Muscle layer of colon (tissue), 2 donors: ENCODE data around the gene RNF182.

Experiments used
- H3K27ac ChIP-seq: one replicate; pipeline ENCODE4 v1.7.0; 2013; ENCODE audit warnings: low read depth, mild to moderate bottlenecking, low read length, moderate library complexity
- H3K27me3 ChIP-seq, 2 donors: one replicate each; pipeline ENCODE4 v1.7.0; 2013; ENCODE audit warnings: low read length in 2 of 2, mild to moderate bottlenecking in 2 of 2; ENCODE audit not compliant: insufficient read depth in 2 of 2, control insufficient read depth in 1 of 2
- H3K36me3 ChIP-seq: one replicate; pipeline ENCODE4 v1.7.0; 2013; ENCODE audit warnings: mild to moderate bottlenecking, low read length; ENCODE audit not compliant: insufficient read depth
- H3K4me1 ChIP-seq: one replicate; pipeline ENCODE4 v1.7.0; 2013; ENCODE audit warnings: mild to moderate bottlenecking, low read length; ENCODE audit not compliant: insufficient read depth
- H3K4me3 ChIP-seq, 2 donors: one replicate each; pipeline ENCODE4 v1.7.0; 2013; ENCODE audit warnings: low read length in 2 of 2, low read depth in 1 of 2, mild to moderate bottlenecking in 1 of 2, moderate library complexity in 1 of 2
- H3K9ac ChIP-seq: one replicate; pipeline ENCODE4 v1.7.0; 2013; ENCODE audit warnings: low read length
- H3K9me3 ChIP-seq: one replicate; pipeline ENCODE4 v1.7.0; 2013; ENCODE audit warnings: mild to moderate bottlenecking, low read length
- donor health status: abdominal sarcoma.
- donor health status: Adenocarcinoma of cecum.

RNF182 gene

GRCh38 chr6:13990796-13991195 lies 66.0 kb downstream of the RNF182 start:
- H3K36me3 ChIP-seq = no peaks in the 10 kb centered on the region
- H3K27ac ChIP-seq = no peak overlapping the region
- no peak overlapping the region for H3K9ac ChIP-seq
- peaks cover 0 to 6% of the 10 kb centered on the region in 2 donors for H3K27me3 ChIP-seq
- no peaks in the 10 kb centered on the region for H3K9me3 ChIP-seq
- H3K4me1 ChIP-seq = no peaks in the 10 kb centered on the region
- H3K4me3 ChIP-seq = no peak overlapping the region

GRCh38 chr6:13991393-13991792 lies 66.6 kb downstream of the RNF182 start:
- Histone ChIP-seq H3K27me3 (peaks cover 0 to 6% of the 10 kb centered on the region in 2 donors), H3K27ac (no peak overlapping the region), H3K4me3 (no peak overlapping the region), H3K9ac (no peak overlapping the region), H3K36me3 (no peaks in the 10 kb centered on the region), H3K9me3 (no peaks in the 10 kb centered on the region), H3K4me1 (no peaks in the 10 kb centered on the region)

- H3K4me3 ChIP-seq = no peak overlapping the region
Observed at GRCh38 chr6:13992417-13993055, 67.8 kb downstream of the RNF182 start.

GRCh38 chr6:13993416-13993815 lies 68.7 kb downstream of the RNF182 start:
- Histone ChIP-seq H3K9me3 (no peaks in the 10 kb centered on the region), H3K36me3 (no peaks in the 10 kb centered on the region), H3K27ac (no peak overlapping the region), H3K27me3 (peaks cover 0 to 6% of the 10 kb centered on the region in 2 donors), H3K4me1 (no peaks in the 10 kb centered on the region), H3K4me3 (no peak overlapping the region), H3K9ac (no peak overlapping the region)

More at GRCh38 chr6:13992417-13993055, 67.8 kb downstream of the RNF182 start:
- no peaks in the 10 kb centered on the region for H3K4me1 ChIP-seq
- H3K27ac ChIP-seq = no peak overlapping the region
- no peaks in the 10 kb centered on the region for H3K36me3 ChIP-seq
- no peak overlapping the region for H3K9ac ChIP-seq
- no peaks in the 10 kb centered on the region for H3K9me3 ChIP-seq
- H3K27me3 ChIP-seq = peaks cover 0 to 6% of the 10 kb centered on the region in 2 donors

- Histone ChIP-seq H3K27me3 (no peaks in the 10 kb centered on the region), H3K9ac (no peak overlapping the region), H3K36me3 (no peaks in the 10 kb centered on the region), H3K4me3 (no peak overlapping the region), H3K27ac (no peak overlapping the region), H3K9me3 (no peaks in the 10 kb centered on the region), H3K4me1 (no peaks in the 10 kb centered on the region)
Observed at GRCh38 chr6:13998356-13998755, 73.6 kb downstream of the RNF182 start.

GRCh38 chr6:14000901-14001300 lies 76.1 kb downstream of the RNF182 start:
- Histone ChIP-seq H3K36me3 (no peaks in the 10 kb centered on the region), H3K9ac (no peak overlapping the region), H3K27me3 (no peaks in the 10 kb centered on the region), H3K27ac (no peak overlapping the region), H3K4me3 (no peak overlapping the region), H3K4me1 (no peaks in the 10 kb centered on the region), H3K9me3 (no peaks in the 10 kb centered on the region)

- H3K4me1 ChIP-seq = no peaks in the 10 kb centered on the region
- H3K4me3 ChIP-seq = no peak overlapping the region
- no peaks in the 10 kb centered on the region for H3K27me3 ChIP-seq
- H3K9me3 ChIP-seq = no peaks in the 10 kb centered on the region
- no peaks in the 10 kb centered on the region for H3K36me3 ChIP-seq
- no peak overlapping the region for H3K27ac ChIP-seq
- no peak overlapping the region for H3K9ac ChIP-seq
Observed at GRCh38 chr6:14001329-14002012, 76.7 kb downstream of the RNF182 start.

GRCh38 chr6:14002176-14002947 lies 77.6 kb downstream of the RNF182 start:
- no peaks in the 10 kb centered on the region for H3K9me3 ChIP-seq
- H3K36me3 ChIP-seq = no peaks in the 10 kb centered on the region
- H3K4me3 ChIP-seq = no peak overlapping the region
- no peak overlapping the region for H3K9ac ChIP-seq
- H3K27ac ChIP-seq = no peak overlapping the region
- no peaks in the 10 kb centered on the region for H3K27me3 ChIP-seq
- no peaks in the 10 kb centered on the region for H3K4me1 ChIP-seq

GRCh38 chr6:14004258-14004657 lies 79.5 kb downstream of the RNF182 start:
- no peak overlapping the region for H3K4me3 ChIP-seq
- no peaks in the 10 kb centered on the region for H3K27me3 ChIP-seq
- no peak overlapping the region for H3K9ac ChIP-seq
- H3K27ac ChIP-seq = no peak overlapping the region
- H3K4me1 ChIP-seq = no peaks in the 10 kb centered on the region
- no peaks in the 10 kb centered on the region for H3K36me3 ChIP-seq
- H3K9me3 ChIP-seq = no peaks in the 10 kb centered on the region

- no peaks in the 10 kb centered on the region for H3K9me3 ChIP-seq
- H3K27me3 ChIP-seq = no peaks in the 10 kb centered on the region
- H3K27ac ChIP-seq = no peak overlapping the region
- no peak overlapping the region for H3K4me3 ChIP-seq
- H3K36me3 ChIP-seq = no peaks in the 10 kb centered on the region
- H3K9ac ChIP-seq = no peak overlapping the region
- H3K4me1 ChIP-seq = no peaks in the 10 kb centered on the region
Observed at GRCh38 chr6:14008809-14009208, 84.1 kb downstream of the RNF182 start.

- Histone ChIP-seq H3K4me1 (no peaks in the 10 kb centered on the region), H3K9me3 (no peaks in the 10 kb centered on the region), H3K4me3 (no peak overlapping the region), H3K9ac (no peak overlapping the region), H3K27ac (no peak overlapping the region), H3K27me3 (no peaks in the 10 kb centered on the region), H3K36me3 (no peaks in the 10 kb centered on the region)
Observed at GRCh38 chr6:14009431-14009830, 84.7 kb downstream of the RNF182 start.
